Endothelial cell of umbilical vein (primary cell): ENCODE results near the gene RALGPS1. TPM values are rescaled to one million over a fixed set of nuclear protein-coding genes. Genes with fewer than 3 reads are reported as not detected.

Source experiments
- BruUV-seq: library from RNA; stranded (reverse); fragments of 400-500 nt; replicated peaks from 2 replicates; lab custom pipeline; 2021; lab: Mats Ljungman, UMichigan
- CTCF ChIA-PET: fragments of 300-600, 350-600 bp; sonication (Branson Sonifier 250); formaldehyde crosslinking; loops from one replicate; lab custom pipeline; 2021; ENCODE audit warnings: antibody characterized with exemption, inconsistent platforms; lab: Charles Lee
- POLR2A ChIA-PET: fragments of 300-600, 350-600 bp; sonication (Branson Sonifier 250); formaldehyde crosslinking; loops from one replicate; lab custom pipeline; 2021; ENCODE audit warnings: antibody characterized with exemption, inconsistent platforms; lab: Charles Lee
- DNase-seq: peaks from one replicate; pipeline ENCODE4 v3.0.0-alpha.2; 2011; ENCODE audit warnings: low read depth, low spot score
- FAIRE-seq: peaks from 2 replicates; lab custom pipeline; 2011; peaks lifted over from hg19 to GRCh38; lab: Jason Lieb, UNC
- H2AFZ ChIP-seq: 2 replicates; pipeline ENCODE4 v1.6.0; 2012; ENCODE audit warnings: low read depth, low read length, control low read depth, inconsistent platforms
- H3K27ac ChIP-seq: 2 replicates; pipeline ENCODE4 v1.5.1; 2011; ENCODE audit warnings: low read depth, mild to moderate bottlenecking, control low read depth, low read length, moderate library complexity; ENCODE audit not compliant: insufficient read depth
- H3K27me3 ChIP-seq, 2 experiments: 2 replicates each; pipeline versions ENCODE4 v1.6.0 to v1.6.1; 2011; ENCODE audit warnings: low read length in 2 of 2, mixed read lengths in 1 of 2; ENCODE audit not compliant: control insufficient read depth in 2 of 2, insufficient read depth in 2 of 2
- H3K36me3 ChIP-seq, 2 experiments: 2 replicates in 1 of 2; 3 replicates in 1 of 2; pipeline ENCODE4 v1.5.1; 2011; ENCODE audit warnings: low read length in 2 of 2, mild to moderate bottlenecking in 1 of 2, moderate library complexity in 1 of 2; ENCODE audit not compliant: control insufficient read depth in 2 of 2, insufficient read depth in 2 of 2; ENCODE audit errors: extremely low read depth in 1 of 2
- H3K4me1 ChIP-seq: 3 replicates; pipeline ENCODE4 v1.5.1; 2011; ENCODE audit warnings: mild to moderate bottlenecking, low read length; ENCODE audit not compliant: control insufficient read depth, insufficient read depth; ENCODE audit errors: extremely low read depth
- H3K4me2 ChIP-seq: 2 replicates; pipeline ENCODE4 v1.6.1; 2011; ENCODE audit warnings: low read length, control low read depth, mixed read lengths; ENCODE audit not compliant: insufficient read depth
- H3K4me3 ChIP-seq, 3 experiments: fragments of 200-600 bp in 1 of 3; sonication (generic), shearing (Covaris generic) in 1 of 3; replicated peaks in 1 of 3; 2 replicates each; pipeline ENCODE4 v1.5.1; 2011 to 2016; ENCODE audit warnings: control low read depth in 3 of 3, low read length in 3 of 3, mild to moderate bottlenecking in 2 of 3, inconsistent platforms in 1 of 3, low read depth in 1 of 3, moderate library complexity in 1 of 3; ENCODE audit not compliant: insufficient read depth in 1 of 3
- H3K79me2 ChIP-seq: 2 replicates; pipeline ENCODE4 v1.6.0; 2012; ENCODE audit warnings: low read length, inconsistent platforms; ENCODE audit not compliant: control insufficient read depth, insufficient read depth
- H3K9ac ChIP-seq: replicated peaks from 2 replicates; pipeline ENCODE3; 2011; ENCODE audit warnings: low read length, control low read depth; ENCODE audit not compliant: insufficient read depth; ENCODE audit errors: extremely low read depth
- H3K9me1 ChIP-seq: replicated peaks from 3 replicates; pipeline ENCODE4 v1.6.0; 2011; ENCODE audit warnings: mild to moderate bottlenecking, low read length; ENCODE audit not compliant: control insufficient read depth, insufficient read depth; ENCODE audit errors: extremely low read depth
- H3K9me3 ChIP-seq: replicated peaks from 2 replicates; pipeline ENCODE4 v1.5.1; 2012; ENCODE audit warnings: low read length, inconsistent platforms; ENCODE audit not compliant: control insufficient read depth, insufficient read depth
- H4K20me1 ChIP-seq: replicated peaks from 2 replicates; pipeline ENCODE3; 2011; ENCODE audit warnings: mild to moderate bottlenecking, low read length; ENCODE audit not compliant: control insufficient read depth, insufficient read depth; ENCODE audit errors: extremely low read depth
- EZH2 ChIP-seq: IDR thresholded peaks from 2 replicates; pipeline ENCODE4 v1.6.1; 2012; ENCODE audit warnings: borderline replicate concordance, low read depth, mild to moderate bottlenecking, moderate library complexity, low read length, inconsistent platforms; ENCODE audit not compliant: severe bottlenecking
- FOS ChIP-seq: IDR thresholded peaks from 2 replicates; pipeline ENCODE4 v1.6.1; 2011; ENCODE audit warnings: mild to moderate bottlenecking, low read length, moderate library complexity, borderline replicate concordance; ENCODE audit not compliant: insufficient read depth
- GATA2 ChIP-seq: IDR thresholded peaks from 2 replicates; pipeline ENCODE4 v1.7.0; 2011; ENCODE audit warnings: low read depth, mild to moderate bottlenecking, moderate library complexity, mixed read lengths, low read length; ENCODE audit not compliant: insufficient read length, insufficient read depth
- JUN ChIP-seq: IDR thresholded peaks from 2 replicates; pipeline ENCODE4 v1.6.1; 2011; ENCODE audit warnings: borderline replicate concordance, low read depth; ENCODE audit not compliant: insufficient read length, insufficient read depth
- MYC ChIP-seq: IDR thresholded peaks from one replicate; pipeline ENCODE4 v1.6.1; 2011; ENCODE audit warnings: mild to moderate bottlenecking, low read depth, low read length
- POLR2A ChIP-seq: IDR thresholded peaks from 2 replicates; pipeline ENCODE4 v1.6.1; 2012; ENCODE audit warnings: low read depth, mild to moderate bottlenecking, control low read depth, low read length
- POLR2AphosphoS5 ChIP-seq: IDR thresholded peaks from 2 replicates; pipeline ENCODE4 v1.6.1; 2012; ENCODE audit warnings: low read depth, mild to moderate bottlenecking, control low read depth, low read length, moderate library complexity; ENCODE audit not compliant: insufficient read depth
- dilution Hi-C: fragments of 300-500 bp; cut with MboI; formaldehyde crosslinking; loops from one replicate; pipeline ENCODE4 v1.15.0; 2019; ENCODE audit warnings: low sequenced_read_pairs; ENCODE audit not compliant: extremely low pct_ligation_motif_present
- intact Hi-C: fragments of 100-400 bp; cut with micrococcal nuclease; formaldehyde crosslinking; loops from one replicate; pipeline ENCODE4 v1.10.0; 2022
- polyA plus RNA-seq, 4 experiments: library from polyadenylated mRNA; depleted of rRNA in 3 of 4; stranded (reverse) in 3 of 4; unstranded in 1 of 4; fragments of >200 nt; gene quantifications; 2 replicates each; pipeline versions ENCODE4 v1.2.1 to v1.2.3, GENCODE V29; 2011 to 2012; ENCODE audit warnings: missing spikeins in 1 of 4
- total RNA-seq: library from RNA; stranded (reverse); gene quantifications from 2 replicates; pipeline ENCODE4 v1.2.3, GENCODE V29; 2021
- TF ChIP-seq, protein P1 (sequence below): IDR thresholded peaks from 2 replicates; pipeline ENCODE4 v1.6.1; 2011; ENCODE audit not compliant: insufficient read depth, insufficient read length
- TF ChIP-seq, protein P2 (sequence below), 2 donors: IDR thresholded peaks; 1 replicate in 1 of 2; 2 replicates in 1 of 2; pipeline ENCODE4 v1.5.1; 2011; ENCODE audit warnings: low read length in 2 of 2, mild to moderate bottlenecking in 2 of 2, moderate library complexity in 2 of 2, control low read depth in 1 of 2, inconsistent platforms in 1 of 2, low read depth in 1 of 2; ENCODE audit not compliant: insufficient read depth in 1 of 2; ENCODE audit errors: extremely low read depth in 1 of 2

Gene RALGPS1
- total and polyA plus RNA-seq, 2 donors (not counting 3 experiments of a cell fraction or from before 2014, with no cell fraction given): 3.8 to 5.5 TPM

DNA sequence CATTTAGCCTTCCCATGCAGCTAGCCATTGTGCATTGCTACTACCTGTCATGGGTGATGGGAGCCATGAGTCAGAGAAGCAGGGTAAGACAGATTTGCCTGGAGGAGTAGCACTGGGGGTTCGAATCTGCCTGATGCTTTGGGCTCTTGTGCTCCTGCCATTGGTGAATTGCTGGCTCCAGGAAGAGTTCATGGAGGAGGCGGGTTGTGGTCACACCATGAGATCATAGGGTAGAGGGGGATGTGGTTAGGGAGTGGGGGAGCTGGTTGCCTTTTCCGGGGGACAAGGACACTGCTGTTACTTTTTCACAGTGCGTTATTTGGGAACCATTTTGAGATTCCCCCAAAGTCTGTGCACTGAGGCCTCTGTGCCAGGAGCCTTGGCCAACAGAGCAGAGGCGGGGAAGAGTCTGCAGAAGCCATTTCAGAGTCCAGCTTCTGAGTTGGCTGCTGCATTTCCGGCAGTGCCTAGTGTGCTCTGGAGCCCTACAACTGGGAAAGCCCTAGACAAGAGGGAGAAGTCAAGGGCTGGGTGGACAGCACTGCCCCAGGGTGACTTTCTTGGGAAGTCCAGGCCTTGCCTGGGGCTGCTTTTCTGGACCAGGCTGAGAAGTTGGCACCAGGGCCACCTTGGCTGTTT lies 201.6 kb downstream of the RALGPS1 start:
- Histone ChIP-seq H3K27ac (no peak overlapping the region), H2AFZ (no peak overlapping the region)
- POLR2A ChIA-PET: no interaction called here

More for the DNA sequence above, 201.6 kb downstream of the RALGPS1 start:
- Histone ChIP-seq H3K4me2 (no peak overlapping the region), H3K79me2 (no peaks in the 10 kb centered on the region), H3K36me3 (no peaks in the 10 kb centered on the region), H3K27me3 (no peaks in the 10 kb centered on the region), H4K20me1 (no peaks in the 10 kb centered on the region), H3K4me1 (peaks cover 21% of the 10 kb centered on the region), H3K9me3 (no peaks in the 10 kb centered on the region), H3K9me1 (no peaks in the 10 kb centered on the region), H3K4me3 (no peak overlapping the region), H3K9ac (no peak overlapping the region)
- CTCF ChIA-PET: interaction anchor here (0.9 kb wide), 1 partner anchor 151 kb away, joined by 3 read pairs; no protein-coding TSS in a partner anchor
- no peak for DNase-seq
- BruUV-seq: no TSS peak
- no peak for FAIRE-seq
- TF ChIP-seq GATA2 (no peak), MYC (no peak), POLR2A (no peak), EZH2 (no peak), FOS (no peak), JUN (no peak), POLR2AphosphoS5 (no peak)
- TF ChIP-seq, protein P1, sequence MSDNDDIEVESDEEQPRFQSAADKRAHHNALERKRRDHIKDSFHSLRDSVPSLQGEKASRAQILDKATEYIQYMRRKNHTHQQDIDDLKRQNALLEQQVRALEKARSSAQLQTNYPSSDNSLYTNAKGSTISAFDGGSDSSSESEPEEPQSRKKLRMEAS: no peak
- TF ChIP-seq, protein P2, sequence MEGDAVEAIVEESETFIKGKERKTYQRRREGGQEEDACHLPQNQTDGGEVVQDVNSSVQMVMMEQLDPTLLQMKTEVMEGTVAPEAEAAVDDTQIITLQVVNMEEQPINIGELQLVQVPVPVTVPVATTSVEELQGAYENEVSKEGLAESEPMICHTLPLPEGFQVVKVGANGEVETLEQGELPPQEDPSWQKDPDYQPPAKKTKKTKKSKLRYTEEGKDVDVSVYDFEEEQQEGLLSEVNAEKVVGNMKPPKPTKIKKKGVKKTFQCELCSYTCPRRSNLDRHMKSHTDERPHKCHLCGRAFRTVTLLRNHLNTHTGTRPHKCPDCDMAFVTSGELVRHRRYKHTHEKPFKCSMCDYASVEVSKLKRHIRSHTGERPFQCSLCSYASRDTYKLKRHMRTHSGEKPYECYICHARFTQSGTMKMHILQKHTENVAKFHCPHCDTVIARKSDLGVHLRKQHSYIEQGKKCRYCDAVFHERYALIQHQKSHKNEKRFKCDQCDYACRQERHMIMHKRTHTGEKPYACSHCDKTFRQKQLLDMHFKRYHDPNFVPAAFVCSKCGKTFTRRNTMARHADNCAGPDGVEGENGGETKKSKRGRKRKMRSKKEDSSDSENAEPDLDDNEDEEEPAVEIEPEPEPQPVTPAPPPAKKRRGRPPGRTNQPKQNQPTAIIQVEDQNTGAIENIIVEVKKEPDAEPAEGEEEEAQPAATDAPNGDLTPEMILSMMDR (IDR thresholded peaks at IDR 0.05; ENCODE audit: extremely low read depth in 1 of 2, insufficient read depth in 1 of 2, low read depth in 1 of 2, low read length in 2 of 2): no peak
- dilution Hi-C loops: no loop called here
- intact Hi-C loops: no loop called here
